ENCODE data around the gene POP4.

DNA sequence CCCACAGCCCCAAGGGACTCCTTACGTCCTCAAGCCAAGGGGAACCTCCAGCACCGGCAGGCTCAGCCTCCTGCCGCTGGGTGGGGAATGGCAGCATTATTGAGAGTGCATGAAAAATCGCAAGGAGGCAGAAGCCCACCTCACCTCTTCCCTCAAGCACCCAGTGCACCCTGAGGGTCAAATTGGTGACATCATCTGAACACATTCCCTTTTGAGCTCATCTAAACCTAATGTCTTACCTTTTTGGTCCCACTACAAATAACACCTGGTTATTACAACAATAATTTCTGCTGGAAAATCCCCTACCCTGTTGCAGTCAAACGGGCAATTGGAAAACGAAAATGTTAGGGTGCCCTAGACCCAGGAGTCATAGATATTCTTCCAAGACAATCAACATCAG, 12.2 kb upstream of the POP4 start:
- TF ChIP-seq CTCF (IDR thresholded peaks at IDR 0.05; ENCODE audit: low read length) (no peak), EZH2 (IDR thresholded peaks at IDR 0.05; ENCODE audit: borderline replicate concordance, low read length) (no peak)
